GM12891 (cell line): ENCODE results near the gene OLFM3.

ENCODE experiments used
- PAX5 ChIP-seq: IDR thresholded peaks from 2 replicates; pipeline ENCODE4 v1.6.1; 2011; ENCODE audit warnings: low read length, moderate library complexity, mild to moderate bottlenecking; ENCODE audit not compliant: insufficient read depth, severe bottlenecking
- POLR2A ChIP-seq: IDR thresholded peaks from 2 replicates; pipeline ENCODE4 v1.6.1; 2011; ENCODE audit warnings: low read depth, low read length, control low read depth
- POLR2AphosphoS5 ChIP-seq: IDR thresholded peaks from 2 replicates; pipeline ENCODE4 v1.6.1; 2011; ENCODE audit warnings: low read depth, low read length, control low read depth
- POU2F2 ChIP-seq: IDR thresholded peaks from 2 replicates; pipeline ENCODE4 v1.6.1; 2011; ENCODE audit warnings: low read depth, mild to moderate bottlenecking, control low read depth, low read length, moderate library complexity
- SPI1 ChIP-seq: IDR thresholded peaks from 2 replicates; pipeline ENCODE4 v1.6.1; 2011; ENCODE audit warnings: low read depth, low read length, control low read depth
- TAF1 ChIP-seq: IDR thresholded peaks from 2 replicates; pipeline ENCODE4 v1.6.1; 2011; ENCODE audit warnings: low read depth, low read length, control low read depth

- TF ChIP-seq TAF1 = no peak
- TF ChIP-seq POLR2AphosphoS5 = no peak
- TF ChIP-seq POLR2A = no peak
- TF ChIP-seq SPI1 = no peak
- TF ChIP-seq PAX5 = no peak
- TF ChIP-seq POU2F2 = no peak
Observed at GRCh38 chr1:101908980-101909379, 87.7 kb downstream of the OLFM3 start.
